CD14-positive monocyte (primary cell): ENCODE data around the gene GALNT6. TPM values are rescaled to one million over a fixed set of nuclear protein-coding genes. Genes with fewer than 3 reads are reported as not detected.
A peak's percentile ranks its signal among the peaks of the same experiment; 100 is the strongest.

Experiments
- DNase-seq, 3 donors: peaks; one replicate each; pipeline ENCODE4 v3.0.0-alpha.2; 2011 to 2022
- H2AFZ ChIP-seq: 2 replicates; pipeline ENCODE4 v1.6.0; 2012; ENCODE audit warnings: mild to moderate bottlenecking, low read depth, low read length, inconsistent platforms; ENCODE audit not compliant: insufficient read depth, poor library complexity, severe bottlenecking
- H3K27ac ChIP-seq, 2 donors: 1 replicate in 1 of 2; 2 replicates in 1 of 2; pipeline ENCODE4 v1.5.1; 2012 to 2013; ENCODE audit warnings: low read length in 2 of 2, control low read depth in 1 of 2, inconsistent platforms in 1 of 2, low read depth in 1 of 2, mild to moderate bottlenecking in 1 of 2
- H3K27me3 ChIP-seq, 2 donors: one replicate each; pipeline versions ENCODE4 v1.6.0 to v1.6.1; 2011 to 2013; ENCODE audit warnings: low read length in 2 of 2; ENCODE audit not compliant: control insufficient read depth in 2 of 2, insufficient read depth in 2 of 2
- H3K36me3 ChIP-seq, 2 donors: replicated peaks in 1 of 2; 1 replicate in 1 of 2; 2 replicates in 1 of 2; pipeline versions ENCODE4 v1.5.1 to v1.6.1; 2012 to 2013; ENCODE audit warnings: low read length in 2 of 2, control low read depth in 1 of 2, inconsistent platforms in 1 of 2, mild to moderate bottlenecking in 1 of 2; ENCODE audit not compliant: insufficient read depth in 2 of 2, control insufficient read depth in 1 of 2
- H3K4me1 ChIP-seq, 2 donors: 1 replicate in 1 of 2; 2 replicates in 1 of 2; pipeline versions ENCODE4 v1.5.1 to v1.6.1; 2012 to 2013; ENCODE audit warnings: low read length in 2 of 2, control low read depth in 1 of 2, inconsistent platforms in 1 of 2, mild to moderate bottlenecking in 1 of 2, moderate library complexity in 1 of 2; ENCODE audit not compliant: insufficient read depth in 2 of 2, control insufficient read depth in 1 of 2
- H3K4me2 ChIP-seq: replicated peaks from 2 replicates; pipeline ENCODE3; 2012; ENCODE audit warnings: low read length, moderate library complexity, mild to moderate bottlenecking; ENCODE audit not compliant: poor library complexity, severe bottlenecking; ENCODE audit errors: extremely low read depth
- H3K4me3 ChIP-seq, 3 experiments: fragments of 200-600 bp in 1 of 3; sonication (generic) in 1 of 3; replicated peaks in 1 of 3; 1 replicate in 2 of 3; 2 replicates in 1 of 3; pipeline ENCODE4 v1.5.1; 2011 to 2013; ENCODE audit warnings: low read length in 3 of 3, mild to moderate bottlenecking in 3 of 3, control low read depth in 2 of 3, low read depth in 2 of 3, inconsistent platforms in 1 of 3, moderate library complexity in 1 of 3
- H3K79me2 ChIP-seq: 2 replicates; pipeline ENCODE4 v1.6.0; 2012; ENCODE audit warnings: mild to moderate bottlenecking, control low read depth, inconsistent platforms, low read length, moderate library complexity; ENCODE audit not compliant: insufficient read depth
- H3K9ac ChIP-seq: 2 replicates; pipeline ENCODE4 v1.6.0; 2017; ENCODE audit warnings: low read length, mild to moderate bottlenecking; ENCODE audit not compliant: insufficient read depth, poor library complexity, severe bottlenecking
- H3K9me3 ChIP-seq, 2 donors: replicated peaks in 1 of 2; 1 replicate in 1 of 2; 2 replicates in 1 of 2; pipeline versions ENCODE4 v1.5.1 to v1.6.1; 2012 to 2013; ENCODE audit warnings: low read length in 2 of 2, control low read depth in 1 of 2; ENCODE audit not compliant: control insufficient read depth in 1 of 2, insufficient read depth in 1 of 2
- H4K20me1 ChIP-seq: 2 replicates; pipeline ENCODE4 v1.6.0; 2012; ENCODE audit warnings: mild to moderate bottlenecking, low read length, control low read depth, moderate library complexity; ENCODE audit not compliant: insufficient read depth
- H3K27ac Mint-ChIP-seq, 7 donors: one replicate each; pipeline ENCODE4 v1.8.0; 2020; ENCODE audit warnings: mild to moderate bottlenecking in 7 of 7, mixed read lengths in 7 of 7, moderate library complexity in 6 of 7, inconsistent platforms in 2 of 7
- H3K27me3 Mint-ChIP-seq, 3 donors: one replicate each; pipeline ENCODE4 v1.8.0; 2021 to 2022; ENCODE audit warnings: low read depth in 3 of 3, mild to moderate bottlenecking in 3 of 3, mixed read lengths in 3 of 3, moderate library complexity in 3 of 3, inconsistent platforms in 1 of 3
- H3K36me3 Mint-ChIP-seq, 2 donors: one replicate each; pipeline ENCODE4 v1.8.0; 2020; ENCODE audit warnings: mixed read lengths in 2 of 2, inconsistent platforms in 1 of 2, mild to moderate bottlenecking in 1 of 2
- H3K4me1 Mint-ChIP-seq: one replicate; pipeline ENCODE4 v1.8.0; 2020; ENCODE audit warnings: mild to moderate bottlenecking, mixed read lengths
- H3K4me3 Mint-ChIP-seq, 2 donors: one replicate each; pipeline ENCODE4 v1.8.0; 2020; ENCODE audit warnings: mild to moderate bottlenecking in 2 of 2, mixed read lengths in 2 of 2, moderate library complexity in 1 of 2
- H3K9me3 Mint-ChIP-seq, 7 donors: one replicate each; pipeline ENCODE4 v1.8.0; 2020 to 2022; ENCODE audit warnings: mixed read lengths in 7 of 7, mild to moderate bottlenecking in 6 of 7, moderate library complexity in 6 of 7, inconsistent platforms in 2 of 7
- CTCF ChIP-seq: fragments of 200-600 bp; IDR thresholded peaks from one replicate; pipeline ENCODE4 v1.8.0; 2022; ENCODE audit warnings: antibody characterized with exemption, mild to moderate bottlenecking
- WGBS: methylation state at CpG from one replicate; pipeline ENCODE4 v1.1.5; 2013; ENCODE audit warnings: missing lambda C conversion rate; ENCODE audit not compliant: insufficient coverage; 5-methylcytosine and 5-hydroxymethylcytosine counted together
- intact Hi-C, 2 donors: fragments of 100-400 bp; cut with micrococcal nuclease; formaldehyde crosslinking; loops; one replicate each; pipeline versions ENCODE4 v1.15.0 to v1.15.1; 2023
- polyA plus RNA-seq, 3 donors: library from polyadenylated mRNA; depleted of rRNA in 1 of 3; unstranded in 2 of 3; stranded (reverse) in 1 of 3; fragments of 300-500 nt in 2 of 3; fragments of >200 nt in 1 of 3; fragmentation: Illumina TruSeq in 2 of 3; gene quantifications; 1 replicate in 2 of 3; 2 replicates in 1 of 3; pipeline ENCODE4 v1.2.3, GENCODE V29; 2012 to 2021

The GALNT6 gene
- polyA plus RNA-seq, 3 donors = 3.2 to 12.9 (median 10.4) TPM

GRCh38 chr12:51371295-51371953 is 19.8 kb downstream of the GALNT6 start:
- H3K9me3 Mint-ChIP-seq = peaks cover 0 to 16% (median 9%) of the 10 kb centered on the region in 7 donors
- 96% methylated on average over 4 of the region's 8 CpGs for WGBS
- peaks cover 26% of the 10 kb centered on the region for H3K4me1 Mint-ChIP-seq
- H3K27me3 ChIP-seq = no peaks in the 10 kb centered on the region
- no peak overlapping the region for H3K4me3 ChIP-seq
- TF ChIP-seq CTCF = no peak
- no peak overlapping the region for H3K4me3 Mint-ChIP-seq
- DNase-seq = no peak
- H3K4me1 ChIP-seq = peaks cover 18 to 23% of the 10 kb centered on the region in 2 donors
- no peaks in the 10 kb centered on the region for H3K79me2 ChIP-seq
- H3K9me3 ChIP-seq = no peaks in the 10 kb centered on the region
- intact Hi-C loops = no loop called here
- peaks cover 13 to 61% of the 10 kb centered on the region in 2 donors for H3K36me3 ChIP-seq
- H3K36me3 Mint-ChIP-seq = peaks cover 68 to 79% of the 10 kb centered on the region in 2 donors
- H3K9ac ChIP-seq = no peak overlapping the region
- H2AFZ ChIP-seq = no peak overlapping the region
- H3K27ac ChIP-seq = no peak overlapping the region
- no peak overlapping the region for H3K4me2 ChIP-seq
- peaks cover 8% of the 10 kb centered on the region for H4K20me1 ChIP-seq
- no peak overlapping the region for H3K27ac Mint-ChIP-seq
- peaks cover 0 to 6% (median 0%) of the 10 kb centered on the region in 3 donors for H3K27me3 Mint-ChIP-seq

- peaks cover 72 to 79% of the 10 kb centered on the region in 2 donors for H3K36me3 Mint-ChIP-seq
- no peak overlapping the region for H3K4me2 ChIP-seq
- H3K4me3 ChIP-seq = no peak overlapping the region
- no peaks in the 10 kb centered on the region for H3K79me2 ChIP-seq
- no peak for DNase-seq
- no peaks in the 10 kb centered on the region for H3K27me3 ChIP-seq
- WGBS = 100% methylated on average over 2 of the region's 9 CpGs
- peaks cover 8% of the 10 kb centered on the region for H4K20me1 ChIP-seq
- H3K9ac ChIP-seq = no peak overlapping the region
- peaks cover 0 to 6% (median 0%) of the 10 kb centered on the region in 3 donors for H3K27me3 Mint-ChIP-seq
- H3K9me3 Mint-ChIP-seq = peaks cover 0 to 16% (median 9%) of the 10 kb centered on the region in 7 donors
- H3K4me1 Mint-ChIP-seq = peaks cover 26% of the 10 kb centered on the region
- H3K27ac ChIP-seq = no peak overlapping the region
- intact Hi-C loops = no loop called here
- H2AFZ ChIP-seq = no peak overlapping the region
- H3K4me1 ChIP-seq = peaks cover 18 to 23% of the 10 kb centered on the region in 2 donors
- peak overlapping the region in 1 of 2 donors; percentile 11 for H3K4me3 Mint-ChIP-seq
- peaks cover 9 to 55% of the 10 kb centered on the region in 2 donors for H3K36me3 ChIP-seq
- no peaks in the 10 kb centered on the region for H3K9me3 ChIP-seq
- H3K27ac Mint-ChIP-seq = peak overlapping the region in 1 of 7 donors; percentile 20
- no peak for TF ChIP-seq CTCF
These were observed 20.5 kb downstream of the GALNT6 start for GRCh38 chr12:51370667-51371066.
